ENCODE measurements around the gene PTGFRN.

GRCh38 chr1:116874733-116875249 is 34.9 kb upstream of the PTGFRN start:
- TF ChIP-seq ZNF282 (IDR thresholded peaks at IDR 0.05; ENCODE audit: partially characterized antibody) (no peak), CTCF (CRISPR knock-in tag; IDR thresholded peaks at IDR 0.05) (no peak), CSRNP2 (CRISPR knock-in tag; conservative IDR thresholded peaks at IDR 0.05; ENCODE audit: low read depth) (no peak)

All from HepG2 (cell line).